GM19043 (cell line): ENCODE data around the gene RNMT.
"Not testable (repeated sequence)": the region's sequence is repeated elsewhere in the genome, so short reads cannot be mapped to it uniquely, and the experiment has no call there.

Experiments used
- ATAC-seq: cut with Tn5 transposase; IDR thresholded peaks from one replicate; pipeline ENCODE4 v1.9.1; 2021; ENCODE audit warnings: low read depth; ENCODE audit not compliant: unreplicated experiment

RNMT gene

DNA sequence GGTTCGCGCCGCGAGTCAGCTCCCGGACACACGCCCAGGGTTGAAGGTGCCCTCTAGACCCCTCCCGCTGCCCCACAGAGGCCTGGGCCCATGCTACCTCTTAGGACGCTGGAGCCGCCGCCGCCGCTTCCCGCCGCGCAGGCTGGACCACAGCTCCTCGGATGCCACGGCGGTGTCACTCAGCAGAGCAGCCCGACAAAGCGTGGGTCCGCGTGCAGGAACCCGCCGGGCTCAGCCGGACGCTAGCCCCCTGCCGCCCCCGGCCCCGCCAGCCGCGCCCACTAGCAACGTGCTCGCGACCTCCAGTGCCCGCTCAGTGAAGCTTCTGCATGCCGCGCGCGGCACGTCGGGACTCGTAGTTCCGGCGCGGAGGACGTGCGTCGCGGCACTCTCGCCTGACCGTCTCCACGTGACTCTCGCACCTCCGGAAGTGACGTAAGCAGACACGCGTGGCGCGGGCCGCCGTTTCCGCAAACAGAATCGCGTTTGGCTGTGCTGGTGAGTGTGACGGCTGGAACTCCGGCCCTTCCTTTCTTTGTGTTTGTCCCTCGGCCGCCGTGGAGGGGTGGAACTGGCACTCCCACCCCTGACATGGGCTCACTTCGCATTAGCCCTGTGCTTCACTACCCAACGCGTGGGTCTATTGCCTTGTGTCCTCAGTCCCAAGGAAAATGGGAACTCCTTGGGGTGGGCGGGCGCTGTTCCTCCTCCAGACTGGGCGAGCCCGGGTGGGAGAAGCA is at the start of gene RNMT, which contains the start of gene FAM210A:
Gene RNMT (plus strand): TSS at position 442 of the 740 bp plus-strand sequence. CDS start 4,845 bp downstream, outside the sequence.
Gene FAM210A (minus strand): TSS at position 327 of the 740 bp plus-strand sequence. CDS start 44,481 bp downstream, outside the sequence.
- ATAC-seq: peak; percentile 88

DNA sequence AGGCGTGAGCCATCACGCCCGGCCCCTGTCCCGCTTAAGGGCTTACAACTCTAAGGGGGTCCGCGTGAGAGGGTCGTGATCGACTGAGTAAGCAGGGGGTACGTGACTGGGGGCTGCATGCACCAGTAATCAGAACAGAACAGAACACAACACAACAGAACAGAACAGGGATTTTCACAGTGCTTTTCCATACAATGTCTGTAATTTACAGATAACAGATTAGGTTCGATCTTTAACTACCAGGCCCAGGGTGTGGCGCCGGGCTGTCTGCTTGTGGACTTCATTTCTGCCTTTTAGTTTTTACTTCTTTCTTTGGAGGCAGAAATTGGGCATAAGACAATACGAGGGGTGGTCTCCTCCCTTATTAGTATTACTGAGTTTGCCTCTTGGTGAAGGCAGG is 49.1 kb upstream of the RNMT start:
- ATAC-seq: not testable (repeated sequence)

DNA sequence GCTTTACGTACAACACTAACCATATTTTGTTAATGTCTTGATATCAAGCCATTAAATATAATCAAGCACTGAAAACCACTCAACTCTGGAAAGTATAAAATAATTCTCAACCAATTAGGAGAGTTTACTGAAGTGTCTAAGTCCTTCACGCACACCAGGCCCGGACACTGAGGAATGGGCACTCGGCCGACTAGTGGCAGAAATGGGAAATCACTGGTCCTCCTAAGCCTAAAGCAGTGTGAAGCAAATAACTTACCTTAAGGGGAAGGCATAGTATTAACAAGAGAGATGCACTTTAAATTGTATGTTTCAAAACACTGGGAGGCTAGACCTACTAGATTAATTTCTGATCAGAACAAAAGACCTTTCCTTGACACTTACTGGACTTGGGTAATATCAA is 45.9 kb upstream of the RNMT start:
- ATAC-seq: no peak

DNA sequence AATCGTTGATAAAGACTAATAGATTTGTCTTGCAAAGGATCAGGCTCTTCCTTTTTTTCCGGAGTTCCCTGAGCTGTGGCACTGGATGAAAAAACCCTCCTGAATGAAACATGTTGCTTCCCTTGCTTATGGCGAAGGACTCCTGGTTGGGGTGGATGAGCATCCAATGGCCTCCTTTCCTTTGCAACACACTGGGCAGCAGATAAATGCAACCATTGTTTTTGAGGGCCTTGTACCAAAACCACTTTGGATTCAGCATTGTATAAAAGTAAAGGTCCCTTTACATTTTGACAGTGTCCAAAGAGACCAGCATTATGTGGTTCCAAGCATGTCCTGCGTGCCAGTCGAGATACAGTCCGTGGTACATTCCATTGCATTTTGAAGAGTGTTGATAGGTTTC is 44.8 kb upstream of the RNMT start:
- no peak for ATAC-seq

DNA sequence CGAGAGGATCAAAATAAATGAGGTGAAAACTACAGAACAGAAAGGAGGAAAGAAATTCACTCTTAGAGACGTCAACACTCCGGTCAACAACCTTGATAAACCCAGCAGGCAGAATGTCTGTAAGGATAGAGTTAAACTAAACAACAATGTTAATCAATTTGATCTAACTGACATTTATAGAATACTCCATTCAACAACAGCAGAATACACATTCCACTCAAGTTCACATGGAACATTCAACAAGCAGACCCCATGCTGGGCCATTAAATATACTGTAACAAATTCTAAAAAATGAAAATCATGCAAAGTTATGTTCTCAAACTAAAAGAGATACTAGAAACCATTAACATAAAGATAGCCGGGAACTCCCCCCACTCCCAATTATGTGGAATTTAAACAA is 41.9 kb upstream of the RNMT start:
- no peak for ATAC-seq

DNA sequence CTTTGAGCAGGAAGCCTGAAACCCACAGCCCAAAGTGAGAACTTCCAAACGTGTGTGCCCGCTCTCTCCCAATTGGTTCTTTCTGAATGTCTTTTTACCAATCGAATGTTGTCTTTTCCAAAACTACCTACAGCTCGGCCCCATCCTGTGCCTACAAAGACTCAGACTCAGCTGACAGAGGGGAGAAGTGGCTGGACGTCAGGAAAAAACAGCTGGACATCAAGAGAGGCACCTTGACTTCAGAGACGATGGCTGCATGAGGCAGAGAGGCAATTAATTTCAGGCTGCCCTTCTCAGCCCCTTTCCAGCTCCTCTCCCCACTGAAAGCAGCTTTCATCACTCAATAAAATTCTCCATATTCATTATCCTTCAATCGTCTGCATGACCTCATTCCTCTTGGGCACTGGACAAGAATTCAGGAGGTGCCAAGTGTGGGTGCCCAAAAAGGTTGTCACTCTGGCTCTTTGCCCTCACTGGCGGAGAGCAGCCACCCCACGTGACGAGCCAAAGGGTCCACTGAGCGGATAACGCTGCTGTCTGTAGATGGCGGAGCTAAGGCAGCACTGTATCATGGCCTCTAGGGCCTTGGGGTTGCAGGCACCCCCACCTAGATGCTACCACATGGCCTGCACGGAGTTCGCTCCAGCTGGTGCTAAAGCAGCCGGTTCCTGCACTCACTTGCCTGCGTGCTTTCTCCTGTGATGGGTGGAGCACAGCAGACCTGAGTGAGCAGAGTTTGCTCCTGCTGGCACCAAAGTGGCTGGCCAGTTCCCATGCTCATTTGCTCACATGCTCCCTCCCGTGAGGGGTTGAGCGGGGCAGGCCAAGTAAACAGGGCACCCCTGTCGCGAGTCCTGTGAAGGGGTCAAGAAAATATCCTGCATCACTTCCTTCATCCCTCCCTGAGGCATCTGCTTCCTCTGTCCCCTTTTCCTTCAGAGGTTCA is 38.0 kb upstream of the RNMT start:
- no peak for ATAC-seq

DNA sequence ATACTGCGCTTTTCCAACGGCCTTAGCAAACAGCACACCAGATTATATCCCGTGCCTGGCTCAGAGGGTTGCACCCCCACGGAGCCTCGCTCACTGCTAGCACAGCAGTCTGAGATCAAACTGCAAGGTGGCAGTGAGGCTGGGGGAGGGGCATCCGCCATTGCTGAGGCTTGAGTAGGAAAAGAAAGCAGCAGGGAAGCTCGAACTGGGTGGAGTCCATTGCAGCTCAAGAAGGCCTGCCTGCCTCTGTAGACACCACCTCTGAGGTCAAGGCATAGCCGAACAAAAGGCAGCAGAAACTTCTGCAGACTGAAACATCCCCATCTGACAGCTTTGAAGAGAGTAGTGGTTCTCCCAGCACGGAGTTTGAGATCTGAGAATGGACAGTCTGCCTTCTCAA is 36.4 kb upstream of the RNMT start:
- ATAC-seq: not testable (repeated sequence)

DNA sequence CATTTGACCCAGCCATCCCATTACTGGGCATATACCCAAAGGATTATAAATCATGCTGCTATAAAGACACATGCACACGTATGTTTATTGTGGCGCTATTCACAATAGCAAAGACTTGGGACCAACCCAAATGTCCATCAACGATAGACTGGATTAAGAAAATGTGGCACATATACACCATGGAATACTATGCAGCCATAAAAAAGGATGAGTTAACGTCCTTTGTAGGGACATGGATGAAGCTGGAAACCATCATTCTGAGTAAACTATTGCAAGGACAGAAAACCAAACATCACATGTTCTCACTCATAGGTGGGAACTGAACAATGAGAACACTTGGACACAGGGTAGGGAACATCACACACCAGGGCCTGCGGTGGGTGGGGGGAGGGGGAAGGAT is 31.1 kb upstream of the RNMT start:
- ATAC-seq: not testable (repeated sequence)

DNA sequence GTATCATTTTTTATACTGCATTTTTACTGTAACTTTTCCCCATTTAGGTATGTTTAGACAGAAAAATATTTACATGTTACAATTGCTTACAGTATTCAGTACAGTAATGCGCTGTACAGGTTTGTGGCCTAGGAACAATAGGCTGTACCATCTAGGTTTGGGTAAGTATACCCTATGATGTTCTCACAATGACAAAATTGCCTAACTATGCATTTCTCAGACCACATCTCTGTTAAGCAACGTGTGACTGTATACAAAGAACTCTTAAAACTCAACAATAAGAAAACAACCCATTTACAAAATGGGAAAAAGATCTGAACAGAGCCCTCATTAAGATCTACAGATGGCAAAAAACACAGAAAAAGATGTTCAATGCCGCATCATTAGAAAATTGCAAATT is 29.5 kb upstream of the RNMT start:
- ATAC-seq: no peak

DNA sequence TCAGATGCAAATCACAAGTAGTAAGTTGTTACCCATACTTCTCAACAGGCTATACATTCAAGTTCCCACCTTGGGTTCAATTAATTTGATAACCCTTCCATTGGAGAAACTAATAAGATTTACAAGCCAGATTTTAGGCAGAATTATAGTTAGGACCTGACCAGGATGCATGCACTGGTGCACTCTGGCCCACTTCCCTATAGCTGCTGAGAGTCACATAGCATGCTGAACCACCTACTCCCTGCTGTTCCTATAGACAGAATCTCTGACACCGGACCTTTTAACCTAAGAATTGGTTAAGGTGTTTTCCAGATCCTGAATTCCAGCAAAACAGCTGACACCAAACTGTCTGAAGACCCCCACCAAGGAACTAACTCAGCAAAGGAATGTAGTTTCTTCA is 26.3 kb upstream of the RNMT start:
- ATAC-seq: no peak

DNA sequence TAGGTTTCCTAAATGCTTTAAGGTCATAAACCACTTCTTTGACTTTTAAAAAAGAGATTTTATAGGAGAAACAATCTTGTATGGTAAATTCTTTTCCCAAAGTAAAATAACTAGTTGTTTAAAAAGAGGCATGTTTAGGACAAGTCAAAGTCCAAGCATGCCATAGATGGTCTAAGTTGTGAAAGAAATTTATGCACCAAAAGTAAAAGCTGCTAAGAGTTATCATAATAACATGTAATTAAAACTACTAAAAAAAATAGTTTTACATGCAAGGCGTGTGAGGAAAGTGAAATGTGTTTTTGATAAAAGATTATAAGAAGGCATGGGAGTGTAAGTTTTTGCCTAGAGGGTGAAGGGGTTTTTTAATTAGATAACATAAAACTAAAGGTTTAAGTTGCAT is 22.6 kb upstream of the RNMT start:
- ATAC-seq: no peak

DNA sequence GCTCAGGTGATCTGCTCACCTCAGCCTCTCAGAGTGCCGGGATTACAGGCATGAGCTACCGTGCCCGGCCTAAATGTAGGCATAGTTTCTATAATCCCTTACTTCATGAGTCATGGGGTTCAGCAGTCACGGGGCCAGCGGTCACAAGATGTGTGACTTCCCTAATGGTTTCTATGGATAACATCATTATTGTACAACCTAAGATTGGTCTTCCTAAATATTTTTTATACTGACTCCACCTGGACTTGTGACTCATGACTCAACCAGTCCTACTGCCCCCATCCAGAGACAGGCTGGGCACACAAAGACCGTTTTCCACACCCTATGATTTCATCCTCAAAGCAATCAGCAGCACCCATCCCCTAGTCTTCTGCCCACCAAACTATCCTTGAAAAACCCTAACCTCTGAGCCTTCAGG is 16.1 kb upstream of the RNMT start:
- ATAC-seq: no peak

DNA sequence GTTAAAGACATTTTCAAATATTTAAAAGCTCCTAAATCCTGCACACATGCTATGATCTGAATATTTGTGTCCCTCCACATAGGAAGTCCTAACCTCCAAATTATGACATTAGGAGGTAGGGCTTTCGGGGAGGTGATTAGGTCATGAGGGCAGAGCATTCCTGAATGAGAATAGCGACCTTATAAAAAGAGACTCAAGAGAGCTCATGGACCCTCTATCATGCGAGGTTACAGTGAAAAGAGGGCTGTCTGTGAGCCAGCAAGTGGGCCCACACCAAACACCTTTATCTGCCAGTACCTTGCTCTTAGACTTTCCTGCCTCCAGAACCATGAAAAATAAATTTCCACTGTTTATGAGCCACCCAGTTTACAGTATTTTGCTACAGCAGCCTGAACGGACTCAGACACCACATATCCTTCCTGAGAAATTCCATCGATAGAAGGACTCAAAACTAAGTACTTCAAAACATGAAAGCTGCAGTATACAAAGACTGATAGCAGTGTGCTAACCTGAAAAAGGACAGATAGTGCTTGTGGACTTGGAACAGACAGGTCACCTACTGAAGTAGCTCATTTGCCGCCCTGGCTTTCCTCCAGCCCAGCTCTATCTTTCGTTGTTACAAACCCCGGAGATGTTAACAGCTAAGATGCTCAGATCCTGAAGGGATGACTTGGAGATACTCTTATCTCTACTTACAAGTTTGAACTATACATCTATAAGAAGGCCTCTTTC is 13.9 kb upstream of the RNMT start:
- ATAC-seq: no peak

DNA sequence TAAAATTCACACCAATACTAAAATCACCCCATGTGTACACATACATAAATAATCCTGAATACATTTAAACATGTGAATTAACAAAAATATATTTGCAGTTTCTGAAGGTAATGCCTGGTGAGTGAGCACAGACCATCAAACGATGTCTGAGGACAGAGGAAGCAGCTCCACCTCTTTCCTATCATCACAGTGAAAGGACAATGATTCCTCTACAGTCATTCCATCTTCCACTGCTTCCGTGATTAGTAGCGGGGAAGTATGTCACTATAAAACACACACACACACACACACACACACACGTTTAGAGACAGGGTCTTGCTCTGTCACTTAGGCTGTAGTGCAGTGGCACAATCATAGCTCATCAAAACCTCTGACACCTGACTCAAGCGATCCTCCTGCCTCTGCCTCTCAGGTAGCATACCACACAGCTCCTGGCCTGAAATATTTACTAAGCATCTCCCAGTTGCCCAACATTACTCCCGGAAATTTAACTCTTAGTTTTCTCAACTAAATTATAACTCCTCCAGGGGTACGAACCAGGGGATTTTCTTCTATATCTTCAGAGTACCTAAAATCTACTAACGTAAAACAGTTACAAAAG is 12.9 kb upstream of the RNMT start:
- ATAC-seq: no peak

DNA sequence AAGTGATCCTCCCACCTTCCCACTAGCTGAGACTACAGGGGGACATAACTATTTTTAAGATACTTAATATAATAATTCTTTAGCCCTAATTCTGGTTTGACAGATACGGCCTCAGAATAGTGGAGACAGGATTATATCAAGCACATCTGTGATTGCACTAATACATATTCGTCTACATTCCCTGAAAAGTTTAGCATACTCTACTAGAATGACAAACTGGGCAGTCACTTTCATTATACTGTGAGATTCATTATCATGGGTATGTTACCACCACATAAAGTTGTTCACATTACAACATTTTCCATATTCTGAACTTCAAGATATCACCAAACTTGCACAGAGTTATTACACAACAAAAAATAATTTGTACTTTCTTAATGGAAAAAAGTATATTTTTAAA is 11.1 kb upstream of the RNMT start:
- no peak for ATAC-seq

DNA sequence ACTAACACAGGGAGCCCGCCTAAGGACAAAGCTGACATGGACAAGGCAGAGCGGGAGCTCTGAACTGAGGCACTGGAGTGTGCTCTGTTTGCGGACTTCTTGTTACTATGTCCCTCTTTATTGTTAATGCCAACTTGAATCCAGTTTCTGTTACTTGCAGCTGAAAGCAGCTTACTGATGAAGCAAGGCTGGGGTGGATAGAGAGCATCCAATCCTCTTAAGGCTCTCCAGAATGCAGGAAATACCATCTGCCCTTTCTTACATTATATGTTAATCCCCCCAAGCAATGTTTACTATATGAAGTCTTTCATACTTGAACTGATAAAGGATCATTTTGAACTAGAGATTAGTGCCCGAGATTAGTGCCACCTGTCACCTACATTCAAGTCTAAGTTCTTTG is 9.6 kb upstream of the RNMT start:
- ATAC-seq: no peak

DNA sequence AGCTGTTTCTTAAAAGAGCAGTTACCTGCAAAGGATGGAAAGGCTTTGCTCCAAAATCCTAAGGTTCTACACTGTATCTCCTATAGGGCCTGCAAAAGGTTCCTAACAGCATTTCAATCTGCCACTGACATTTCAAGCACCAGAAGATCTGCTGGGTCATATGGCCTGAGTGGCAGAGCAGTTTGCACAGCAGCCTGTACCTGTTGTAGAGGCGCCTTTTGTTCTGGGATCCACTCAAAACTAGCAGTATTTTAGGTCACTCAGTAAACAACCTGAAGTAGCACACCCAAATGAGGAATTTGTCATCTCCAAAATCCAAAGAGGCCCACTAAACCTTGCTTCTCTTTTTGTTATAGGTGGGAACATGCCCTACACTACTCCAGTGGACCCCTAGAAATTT is 6.3 kb upstream of the RNMT start:
- ATAC-seq: no peak

DNA sequence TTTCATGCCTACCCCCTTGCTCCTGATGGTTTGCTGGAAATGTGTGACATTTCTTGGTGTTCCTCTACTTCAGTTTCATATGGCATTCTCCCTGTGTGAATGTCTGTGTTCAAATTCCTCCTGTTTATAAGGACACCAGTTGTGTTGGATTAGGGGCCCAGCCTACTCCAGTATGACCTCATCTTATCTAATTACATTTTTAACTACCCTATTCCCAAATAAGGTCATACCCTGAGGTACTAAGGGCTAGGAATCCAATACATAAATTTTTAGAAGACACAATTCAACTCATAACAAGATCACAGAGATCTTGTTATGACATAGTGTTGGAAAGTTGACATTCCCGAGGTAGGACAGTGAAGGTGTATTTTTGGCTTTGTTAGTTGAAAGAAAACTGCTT is 5.6 kb upstream of the RNMT start:
- no peak for ATAC-seq

DNA sequence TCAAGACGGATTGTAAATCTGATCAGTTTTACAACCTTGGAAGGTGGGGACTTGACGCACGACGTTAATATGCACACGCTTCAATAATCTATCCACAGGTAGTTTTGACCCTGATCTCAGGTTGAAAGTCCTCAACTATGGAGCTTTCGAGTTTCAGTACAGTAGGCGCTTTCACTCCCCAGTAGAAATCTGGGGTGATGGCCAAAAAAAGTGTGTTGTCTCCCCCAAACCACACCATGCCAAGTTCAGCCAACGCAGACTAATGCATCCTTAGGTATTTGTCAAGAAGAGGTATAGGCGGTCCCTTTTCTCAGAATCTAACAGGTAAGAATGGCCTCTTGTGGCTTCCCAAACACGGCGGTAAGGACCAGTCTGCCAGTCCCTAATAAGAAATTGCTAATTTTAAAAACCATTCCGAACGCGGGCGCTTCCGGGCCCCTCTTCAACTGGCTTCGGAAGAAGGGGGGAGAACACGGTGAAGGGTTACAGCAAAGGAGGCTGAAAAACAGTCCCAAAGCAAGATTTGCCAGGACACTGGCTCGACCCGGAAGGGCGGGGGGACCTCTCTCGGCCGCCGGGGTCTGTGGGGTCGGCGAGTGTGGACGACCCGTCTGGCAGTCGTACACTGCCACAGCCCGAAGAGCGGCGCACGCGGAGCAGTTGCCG is 774 bp upstream of the RNMT start:
- ATAC-seq: no peak

DNA sequence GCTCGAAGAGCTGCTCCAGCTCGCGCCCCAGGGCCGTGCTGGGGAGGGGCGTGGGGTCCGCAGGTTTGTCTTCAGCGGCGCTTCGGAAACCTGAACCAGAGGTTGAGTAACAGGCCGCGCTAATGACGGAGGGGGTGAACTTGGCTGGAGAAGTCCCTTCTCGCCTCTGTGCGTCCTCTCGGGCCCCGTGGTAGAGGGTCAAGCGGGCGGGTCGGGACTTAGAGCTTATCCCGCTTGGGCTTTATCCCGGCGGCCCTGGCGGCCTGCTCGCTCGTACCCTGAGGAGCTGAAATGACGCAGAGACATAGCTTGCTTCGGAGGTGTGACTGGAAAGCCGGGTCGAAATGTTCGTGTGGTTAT is 479 bp downstream of the RNMT start:
- peak; percentile 6 for ATAC-seq
